ENCODE data around the gene PFKFB2.

The PFKFB2 gene

DNA sequence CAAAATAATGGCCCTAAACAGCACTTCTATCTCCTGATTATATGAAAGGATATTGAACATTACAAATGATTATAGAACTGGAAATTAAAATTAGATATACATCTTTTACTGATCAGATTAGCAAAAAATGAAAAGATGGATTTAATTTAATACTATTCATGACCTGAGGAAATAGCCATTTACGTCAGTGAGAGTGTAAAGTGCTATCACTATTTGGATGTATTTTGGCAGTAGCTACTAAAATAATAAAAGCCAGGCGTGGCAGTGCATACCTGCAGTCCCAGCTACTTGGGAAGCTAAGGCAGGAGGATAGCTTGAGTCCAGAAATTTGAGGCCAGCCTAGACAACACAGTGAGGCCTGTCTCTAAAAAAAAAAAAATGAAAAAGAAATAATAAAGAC, 40.9 kb downstream of the PFKFB2 start:
- DNase-seq = no peak

DNA sequence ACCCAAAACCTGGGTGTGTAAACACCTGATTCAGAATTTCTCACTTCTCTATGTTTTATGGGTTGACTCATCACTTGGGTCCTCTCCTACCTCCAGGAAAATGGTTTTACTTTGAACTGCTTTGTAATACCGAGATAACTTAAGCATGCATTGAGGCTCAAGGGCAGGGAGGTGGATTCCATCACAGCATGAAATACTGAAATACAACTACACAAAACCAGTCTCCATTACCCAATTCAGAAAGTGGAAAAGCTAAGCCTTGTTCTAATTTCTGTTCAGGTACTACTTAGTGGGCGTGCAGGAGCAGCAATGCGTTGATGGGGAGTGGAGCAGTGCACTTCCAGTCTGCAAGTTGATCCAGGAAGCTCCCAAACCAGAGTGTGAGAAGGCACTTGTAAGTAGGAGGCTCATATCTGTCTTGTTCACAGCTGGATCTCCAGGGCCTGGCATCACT, 44.8 kb downstream of the PFKFB2 start:
- DNase-seq = no peak

DNA sequence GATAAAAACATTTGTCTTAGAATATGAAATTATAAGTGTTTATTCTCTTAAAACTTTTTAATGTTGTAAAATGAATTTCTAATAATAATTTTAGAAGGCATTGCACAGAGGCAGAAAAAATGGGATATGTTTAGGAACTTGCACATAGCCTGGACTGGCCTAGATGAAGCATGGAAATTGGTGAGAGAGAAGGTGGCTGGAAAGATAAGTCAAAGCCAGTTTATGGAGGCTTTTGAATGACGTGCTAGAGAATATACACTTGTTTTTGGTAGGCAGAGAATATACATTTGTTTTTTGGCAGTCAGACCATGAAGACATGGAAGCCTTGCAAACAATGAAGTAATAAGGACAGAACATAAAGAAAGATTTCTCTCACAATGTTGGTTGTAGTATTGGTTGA, 48.6 kb downstream of the PFKFB2 start:
- no peak for DNase-seq

DNA sequence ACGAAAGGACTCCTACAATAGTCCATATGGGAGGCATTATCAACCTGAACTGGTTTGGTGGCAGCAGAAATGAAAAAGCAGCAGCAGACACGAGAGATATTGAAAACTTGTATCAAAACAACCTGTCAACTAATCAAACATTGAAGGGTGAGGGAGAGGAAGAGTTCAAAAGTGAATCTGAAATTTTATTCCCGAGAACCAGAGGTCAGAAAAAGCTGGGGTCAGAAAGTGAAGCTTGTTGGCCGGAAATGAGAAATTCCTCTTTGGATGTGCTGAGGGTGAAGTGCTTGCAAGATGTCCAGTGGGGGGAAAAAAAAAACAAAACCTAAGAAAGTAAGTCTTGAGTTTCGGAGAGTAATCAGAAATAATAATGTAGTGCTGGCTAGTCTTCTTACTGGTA, 49.1 kb downstream of the PFKFB2 start:
- no peak for DNase-seq

DNA sequence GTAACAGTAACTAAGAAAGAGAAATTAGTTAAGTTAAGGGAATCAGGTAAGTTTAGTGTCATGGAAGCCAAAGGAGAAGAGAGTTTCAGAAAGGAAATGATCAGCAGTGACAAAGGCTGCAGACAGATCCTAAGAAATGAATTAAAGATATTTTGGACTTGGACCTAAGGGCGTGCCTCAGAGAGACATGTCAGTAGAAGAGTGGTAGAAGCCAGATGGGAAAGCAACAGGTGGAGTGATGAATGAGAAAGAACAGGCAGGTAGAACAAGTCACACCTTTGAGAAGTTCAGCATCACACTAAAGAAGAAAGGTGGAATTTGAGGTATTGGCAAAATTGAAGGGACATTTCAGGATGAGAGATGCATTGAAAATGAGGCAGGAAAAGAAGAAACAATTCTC, 49.6 kb downstream of the PFKFB2 start:
- DNase-seq = no peak

DNA sequence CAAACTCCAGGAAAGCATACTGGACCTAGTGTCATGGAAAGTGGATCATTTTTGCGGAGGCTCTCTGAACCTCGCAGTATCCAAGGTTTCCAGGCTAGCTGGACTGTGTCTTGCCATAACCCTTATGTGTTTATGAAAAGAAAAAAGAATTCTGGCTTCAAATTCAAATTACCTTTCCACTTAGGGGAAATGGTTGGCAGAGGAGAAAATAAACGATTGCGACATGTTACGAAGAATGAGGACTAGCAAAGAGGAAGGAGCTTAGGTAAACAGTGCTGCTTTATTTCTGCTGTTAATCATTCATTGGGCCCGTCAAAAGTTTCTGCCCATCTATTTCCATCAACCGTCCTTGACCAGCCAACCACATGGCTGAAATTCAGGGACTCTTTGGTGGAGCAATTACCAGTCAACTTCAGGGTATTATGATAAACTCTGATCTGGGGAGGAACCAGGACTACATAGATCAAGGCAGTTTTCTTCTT, 50.9 kb downstream of the PFKFB2 start, which contains the start of gene C4BPA:
C4BPA (plus strand) TSS at position 342 of the 482 bp plus-strand sequence. CDS start 8,793 bp downstream, outside the sequence.
- no peak for DNase-seq

DNA sequence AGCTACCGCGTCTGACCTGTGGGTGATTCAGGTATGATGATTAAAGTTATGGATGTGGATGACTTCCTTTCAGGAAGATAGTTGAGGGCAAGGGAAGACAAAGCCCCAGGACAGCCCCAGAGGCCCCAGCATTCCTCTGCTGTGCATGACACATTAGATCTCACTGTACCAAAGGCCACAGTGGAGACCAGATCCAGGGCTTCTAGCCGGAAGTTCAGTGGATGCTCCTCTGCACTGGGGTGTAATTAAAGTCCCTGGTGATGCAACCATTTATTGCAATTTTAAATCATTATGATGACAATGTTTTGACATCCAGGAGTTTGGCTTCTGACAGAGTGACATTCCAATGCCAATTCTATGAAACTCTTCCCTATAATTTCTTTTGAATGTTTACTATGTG, 55.9 kb downstream of the PFKFB2 start:
- no peak for DNase-seq

DNA sequence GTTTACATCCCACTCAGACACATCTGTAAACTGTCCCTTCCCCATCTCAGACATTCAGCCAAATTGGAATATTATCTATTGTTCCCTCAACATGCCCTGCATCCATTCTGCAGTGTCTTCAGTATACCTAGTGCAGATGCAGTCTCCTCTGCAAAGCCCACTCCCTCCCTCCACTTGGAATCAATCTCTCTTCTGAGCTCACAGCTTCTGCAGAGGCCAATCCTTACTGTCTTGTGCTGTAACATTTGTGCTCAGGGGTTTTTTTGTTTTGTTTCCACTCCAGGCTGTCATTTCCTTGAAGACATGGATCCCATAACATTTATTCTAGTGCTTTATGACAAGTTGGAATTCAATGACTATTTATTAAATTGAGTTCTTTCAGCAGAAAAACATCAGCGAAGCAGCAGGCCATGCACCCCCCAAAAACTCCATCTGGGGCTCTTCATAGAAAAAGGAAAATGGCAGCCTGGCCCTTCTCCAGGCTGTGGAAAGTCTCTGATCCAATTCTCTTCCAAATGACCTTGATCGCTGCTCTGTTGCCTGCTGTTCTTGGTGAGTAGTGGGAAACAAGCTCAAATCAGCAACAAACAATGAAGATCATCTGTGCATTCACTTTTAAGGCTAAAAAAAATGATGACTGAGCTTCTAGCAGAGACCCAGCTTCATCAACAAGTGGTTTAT, 59.7 kb downstream of the PFKFB2 start:
- no peak for DNase-seq

DNA sequence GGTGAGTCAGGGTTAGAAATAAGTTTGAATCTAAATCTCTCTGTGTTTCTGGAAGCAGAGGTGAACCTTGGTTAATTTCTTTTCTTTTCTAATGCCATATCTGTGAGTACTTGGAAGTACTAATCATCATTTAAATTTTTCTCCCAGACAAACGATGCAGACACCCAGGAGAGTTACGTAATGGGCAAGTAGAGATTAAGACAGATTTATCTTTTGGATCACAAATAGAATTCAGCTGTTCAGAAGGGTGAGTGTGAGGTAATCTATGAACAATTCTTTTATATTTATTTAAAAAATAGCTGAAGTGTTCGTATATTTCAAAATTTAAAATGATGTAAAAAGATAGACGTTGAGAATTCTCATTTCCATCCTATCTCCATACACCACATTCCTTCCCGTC, 62.2 kb downstream of the PFKFB2 start:
- DNase-seq = no peak

DNA sequence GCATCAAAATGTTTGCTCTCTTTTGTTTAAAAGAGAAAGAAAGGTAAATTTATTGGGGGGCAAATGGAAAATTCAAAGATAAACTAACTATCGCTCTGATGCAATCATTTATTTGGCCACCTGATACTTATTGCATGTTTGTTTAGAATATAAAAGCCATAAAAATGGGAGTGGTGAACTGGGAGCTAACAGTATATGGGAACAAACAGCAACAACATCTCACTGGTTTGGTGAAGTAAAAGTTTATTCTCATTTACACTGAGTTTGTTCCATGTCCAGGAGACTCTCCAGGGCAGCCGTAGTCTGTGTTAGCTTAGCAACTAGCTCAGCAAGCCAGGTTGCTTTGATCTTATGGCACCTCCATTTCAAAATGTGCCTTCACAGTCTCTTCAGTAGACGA, 71.3 kb downstream of the PFKFB2 start:
- no peak for DNase-seq

DNA sequence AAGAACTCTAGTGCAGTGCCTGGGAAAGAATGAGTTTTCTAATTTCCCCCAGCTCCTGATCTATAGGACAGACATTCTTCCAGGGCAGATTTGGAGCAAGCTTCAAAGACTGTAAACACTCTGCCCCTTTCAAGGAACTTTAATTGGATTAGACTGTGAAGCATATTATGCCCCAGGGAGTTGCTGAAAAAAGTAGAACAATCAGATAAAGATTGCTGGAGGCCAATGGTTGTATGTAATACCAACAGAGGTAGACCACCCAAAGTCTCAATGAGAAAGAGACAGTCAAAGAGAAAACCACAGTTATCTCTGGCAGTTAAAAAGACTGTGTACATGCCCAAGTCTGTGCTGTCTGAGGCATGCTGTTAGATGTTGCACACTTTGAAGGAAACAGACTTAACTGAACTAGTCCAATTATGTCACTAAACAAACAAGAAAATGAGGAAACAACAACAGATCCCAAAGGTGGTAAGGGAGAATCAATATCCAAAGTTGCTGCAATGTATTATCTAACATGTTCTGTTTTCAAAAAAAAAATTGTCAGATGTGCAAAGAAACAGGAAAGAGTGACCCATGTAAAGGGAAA, 75.4 kb downstream of the PFKFB2 start:
- DNase-seq = no peak

DNA sequence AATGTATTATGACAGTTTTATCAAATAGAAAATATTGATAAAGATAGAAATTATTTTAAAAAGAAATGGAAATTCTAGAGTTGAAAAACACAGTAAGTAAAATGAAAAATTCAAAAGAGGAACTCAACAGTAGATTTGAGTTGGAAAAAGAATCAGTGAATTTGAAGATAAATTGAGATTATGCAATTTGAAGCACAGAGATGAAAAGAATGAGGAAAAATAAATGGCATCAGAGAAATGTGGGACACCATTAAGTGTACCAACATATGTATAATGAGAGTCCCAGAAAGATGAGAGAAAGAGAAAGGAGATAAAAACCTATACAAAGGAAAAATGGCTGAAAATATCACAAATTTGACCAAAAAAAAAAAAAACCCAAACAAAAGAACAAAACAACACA, 76.0 kb downstream of the PFKFB2 start:
- no peak for DNase-seq

All from NCI-H524 treated with DMSO at 0.1 percent for 48 hours (cell line).